ENCODE measurements around the gene CHPF.
A peak's percentile ranks its signal among the peaks of the same experiment; 100 is the strongest.

The CHPF gene

GRCh38 chr2:219543596-219544358, at the start of gene CHPF, which contains the start of gene TMEM198:
Gene CHPF (minus strand): TSS chr2:219543809. CDS start chr2:219543538, 271 bp downstream.
Gene TMEM198 (plus strand): TSS chr2:219544028. CDS start chr2:219544728, 700 bp downstream.
- DNase-seq (ENCODE audit: low spot score) = peak; percentile 97

GRCh38 chr2:219593154-219593553, 49.5 kb upstream of the CHPF start:
- no peak for DNase-seq (ENCODE audit: low spot score)

DNA sequence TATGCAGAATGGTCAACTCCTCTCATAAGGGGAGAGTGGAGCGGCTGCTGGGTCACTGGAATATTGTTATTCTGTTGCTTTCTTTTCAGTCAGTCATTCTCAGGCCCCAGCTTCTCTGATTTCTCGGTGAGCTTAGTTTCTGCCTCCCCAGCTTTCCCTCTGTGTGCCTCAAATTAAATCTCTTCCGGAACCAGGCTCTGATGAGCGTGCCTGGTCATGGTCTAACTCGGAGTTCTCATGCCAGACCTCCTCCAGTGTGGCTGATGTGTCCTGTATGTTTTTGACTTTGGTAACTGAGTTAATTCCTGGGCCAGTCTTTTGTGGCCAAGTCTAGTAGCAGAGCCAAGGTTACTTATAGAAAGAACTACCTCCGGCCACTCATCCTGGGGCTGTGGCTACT, 49.1 kb upstream of the CHPF start:
- DNase-seq (ENCODE audit: low spot score) = no peak

DNA sequence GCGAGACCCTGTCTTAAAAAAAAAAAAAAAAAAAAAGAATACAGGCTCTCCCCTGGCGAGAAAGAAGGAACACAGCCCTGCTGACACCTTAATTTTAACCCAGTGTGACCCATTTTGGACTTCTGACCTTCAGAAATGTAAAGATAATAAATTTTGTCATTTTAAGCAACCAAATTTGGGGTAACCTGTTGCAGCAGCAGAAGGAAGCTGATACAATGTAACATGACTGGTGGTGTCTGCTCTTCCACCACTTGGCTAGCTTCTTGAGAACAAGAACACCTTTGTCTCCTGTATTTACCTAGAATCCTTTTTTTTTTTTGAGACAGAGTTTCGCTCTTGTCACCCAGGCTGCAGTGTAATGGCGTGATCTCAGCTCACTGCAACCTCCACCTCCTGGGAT, 47.5 kb upstream of the CHPF start:
- DNase-seq (ENCODE audit: low spot score) = no peak

- DNase-seq (ENCODE audit: low spot score) = no peak
Observed at GRCh38 chr2:219581346-219581745, 37.7 kb upstream of the CHPF start.

GRCh38 chr2:219578811-219579613, 35.4 kb upstream of the CHPF start:
- DNase-seq (ENCODE audit: low spot score) = no peak

DNA sequence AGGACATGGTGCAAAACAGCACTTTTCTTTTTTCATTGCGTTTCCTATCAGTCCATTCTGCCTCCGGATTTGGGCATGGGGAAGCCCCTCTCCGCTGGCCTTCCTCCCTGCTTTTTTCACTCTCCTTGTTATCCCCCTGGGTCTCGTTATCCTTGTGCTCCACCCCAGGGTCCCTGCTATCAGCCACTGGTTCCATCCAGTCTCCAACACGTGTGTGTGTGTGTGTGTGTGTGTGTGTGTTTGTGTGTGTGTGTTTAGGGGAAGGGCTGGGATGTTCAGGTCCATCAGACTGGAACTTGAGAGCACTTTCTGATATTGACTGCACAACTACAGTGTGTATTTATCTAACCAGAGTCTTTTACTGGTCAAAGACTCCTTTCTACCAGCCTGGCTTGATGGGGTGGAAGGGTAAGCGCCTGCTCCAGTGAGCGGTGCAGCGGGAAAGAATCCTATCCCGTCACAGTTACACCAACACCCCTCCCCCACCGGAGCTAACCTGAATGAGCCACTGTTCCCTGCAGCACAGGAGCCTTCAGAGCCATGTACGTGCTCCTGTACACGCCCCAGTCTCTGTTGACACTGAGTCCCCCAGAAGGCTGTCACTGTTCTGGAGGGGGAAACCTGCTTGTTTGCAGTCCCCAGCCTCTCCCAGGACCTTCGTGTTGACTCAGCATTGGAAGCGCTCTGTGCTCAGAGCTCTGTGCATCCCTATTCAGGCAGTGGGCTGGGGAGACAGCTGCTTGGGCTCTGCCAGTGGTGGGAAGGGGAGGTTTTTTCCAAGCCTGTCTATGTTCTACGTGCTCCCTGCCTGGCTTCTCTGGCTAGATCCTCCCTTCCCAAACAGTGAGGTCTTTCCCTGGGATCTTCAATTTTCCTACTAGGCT, 33.1 kb upstream of the CHPF start:
- DNase-seq (ENCODE audit: low spot score) = peak; percentile 81

DNA sequence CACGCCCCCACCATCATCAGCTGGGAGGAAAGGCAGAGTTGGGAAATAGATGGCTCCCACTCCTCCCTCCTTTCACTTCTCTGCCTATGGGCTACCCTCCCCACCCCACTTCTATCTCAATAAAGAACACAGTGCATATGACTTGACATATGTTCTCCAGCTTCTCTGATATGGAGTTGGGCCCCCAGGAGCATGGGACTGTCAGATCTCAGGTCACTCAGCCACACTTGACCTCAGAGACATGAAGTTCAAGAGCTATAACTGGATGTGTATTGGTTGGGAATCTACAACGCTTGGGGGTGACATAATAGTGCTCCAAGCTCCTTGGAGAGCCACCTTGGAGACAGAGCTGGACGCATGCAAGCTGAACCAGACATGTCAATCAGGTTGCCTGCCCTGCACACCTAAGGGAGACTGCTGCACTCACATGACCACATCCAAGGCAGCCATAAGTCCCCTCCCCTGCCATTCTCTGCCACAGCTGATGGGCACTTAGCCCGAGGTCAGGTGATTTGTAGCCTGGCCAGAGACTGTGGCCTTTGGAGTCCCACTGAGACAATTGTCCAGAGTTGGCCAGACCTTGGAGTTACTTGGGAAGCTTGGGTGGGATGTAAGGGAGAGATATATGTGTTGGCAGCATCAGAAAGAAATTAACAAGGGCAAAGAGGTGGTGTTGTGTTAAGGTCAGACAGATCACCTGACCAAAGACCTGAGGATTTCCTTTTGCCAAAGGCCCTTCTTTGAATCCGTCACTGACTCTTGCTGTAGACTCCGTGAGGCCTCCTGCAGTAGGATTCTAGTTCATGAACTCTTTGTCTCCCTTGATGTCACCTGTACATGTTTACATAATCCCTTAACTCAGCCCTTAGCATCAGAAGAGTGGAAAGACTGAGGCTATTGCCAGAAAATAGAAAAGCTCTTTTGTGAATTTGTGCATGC, 32.2 kb upstream of the CHPF start:
- DNase-seq (ENCODE audit: low spot score) = no peak

GRCh38 chr2:219574484-219575311, 31.1 kb upstream of the CHPF start:
- DNase-seq (ENCODE audit: low spot score) = no peak

DNA sequence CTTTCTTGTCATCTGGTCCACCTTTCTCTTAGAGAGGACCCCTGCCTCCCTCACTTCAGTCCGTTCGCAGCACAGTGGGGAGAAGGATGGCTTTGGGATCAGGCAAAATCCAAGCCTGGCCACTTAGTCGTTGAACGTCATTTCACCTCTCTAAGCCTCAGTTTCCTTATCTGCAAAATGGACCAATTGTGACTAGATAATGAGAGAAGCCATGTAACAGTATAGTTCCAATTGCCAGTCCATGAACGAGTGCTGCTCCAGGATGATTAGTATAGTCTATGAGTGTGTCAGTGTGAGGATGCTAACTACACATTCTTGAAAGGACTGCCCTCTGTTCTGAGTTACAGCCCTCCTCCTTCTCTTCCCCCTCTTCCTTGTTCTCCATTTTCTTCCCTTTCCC, 29.6 kb upstream of the CHPF start:
- no peak for DNase-seq (ENCODE audit: low spot score)

- DNase-seq (ENCODE audit: low spot score) = no peak
Observed at GRCh38 chr2:219572237-219573001, 28.8 kb upstream of the CHPF start, which contains the start of gene INHA. Gene INHA (plus strand): TSS chr2:219572310. CDS start chr2:219572375, 65 bp downstream.

- DNase-seq (ENCODE audit: low spot score) = peak; percentile 75
Observed at GRCh38 chr2:219571311-219572236, 28.0 kb upstream of the CHPF start, which contains the start of gene OBSL1. Gene OBSL1 (minus strand): TSS chr2:219571539. CDS start chr2:219571232, 307 bp downstream.

DNA sequence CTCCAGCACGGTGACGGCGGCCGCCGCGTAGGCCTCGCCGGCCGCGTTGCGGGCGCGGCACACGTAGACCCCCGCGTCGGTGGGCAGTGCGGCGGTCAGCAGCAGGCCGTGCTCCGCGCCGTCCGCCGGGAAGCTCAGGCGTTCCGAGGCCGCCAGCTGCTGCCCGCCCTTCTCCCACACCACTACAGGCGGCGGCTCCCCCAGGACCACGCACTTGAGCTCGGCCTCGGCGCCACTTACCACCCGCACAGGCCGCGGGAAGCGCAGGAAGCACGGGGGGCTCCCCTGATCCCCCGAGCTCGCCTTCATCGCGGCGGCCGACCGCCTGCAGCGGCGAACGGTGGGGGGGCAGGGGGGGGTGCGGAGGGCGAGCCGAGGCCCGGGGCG, 27.3 kb upstream of the CHPF start:
- no peak for DNase-seq (ENCODE audit: low spot score)

DNA sequence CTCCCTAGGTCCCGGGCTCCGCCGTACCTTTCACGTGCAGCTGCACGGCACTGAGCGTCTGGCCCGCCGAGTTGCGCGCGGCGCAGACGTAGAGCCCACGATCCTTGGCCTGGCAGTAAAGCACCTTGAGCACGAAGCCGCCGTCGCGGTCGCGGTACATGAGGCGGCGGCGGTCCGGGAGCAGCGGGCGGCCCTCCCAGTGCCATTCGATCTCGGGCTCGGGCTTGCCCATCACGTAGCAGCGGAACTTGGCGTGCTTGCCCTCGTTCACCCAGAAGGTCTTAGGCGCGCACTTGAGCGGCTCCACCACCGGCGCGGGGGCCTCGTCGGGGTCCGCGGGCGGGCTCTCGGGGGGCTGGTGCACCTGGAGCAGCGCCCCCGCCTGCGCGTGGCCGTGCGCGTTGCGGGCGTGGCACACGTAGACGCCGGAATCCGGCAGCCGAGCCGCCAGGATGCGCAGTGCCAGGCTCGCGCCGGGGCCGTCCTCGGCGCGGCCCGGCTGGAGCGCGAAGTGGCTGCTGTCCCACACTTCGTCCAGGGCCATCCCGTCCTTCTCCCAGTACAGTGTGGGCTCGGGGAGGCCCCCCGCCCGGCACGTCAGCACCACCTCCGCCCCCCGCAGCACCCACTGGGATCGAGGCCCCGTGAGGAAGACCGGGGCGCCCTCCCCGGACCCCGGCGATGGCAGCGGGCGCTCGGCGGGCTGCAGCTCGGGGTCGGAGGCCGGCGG, 26.8 kb upstream of the CHPF start:
- DNase-seq (ENCODE audit: low spot score) = peak; percentile 24

GRCh38 chr2:219569635-219570034, 26.0 kb upstream of the CHPF start:
- no peak for DNase-seq (ENCODE audit: low spot score)

GRCh38 chr2:219569041-219569440, 25.4 kb upstream of the CHPF start:
- no peak for DNase-seq (ENCODE audit: low spot score)

DNA sequence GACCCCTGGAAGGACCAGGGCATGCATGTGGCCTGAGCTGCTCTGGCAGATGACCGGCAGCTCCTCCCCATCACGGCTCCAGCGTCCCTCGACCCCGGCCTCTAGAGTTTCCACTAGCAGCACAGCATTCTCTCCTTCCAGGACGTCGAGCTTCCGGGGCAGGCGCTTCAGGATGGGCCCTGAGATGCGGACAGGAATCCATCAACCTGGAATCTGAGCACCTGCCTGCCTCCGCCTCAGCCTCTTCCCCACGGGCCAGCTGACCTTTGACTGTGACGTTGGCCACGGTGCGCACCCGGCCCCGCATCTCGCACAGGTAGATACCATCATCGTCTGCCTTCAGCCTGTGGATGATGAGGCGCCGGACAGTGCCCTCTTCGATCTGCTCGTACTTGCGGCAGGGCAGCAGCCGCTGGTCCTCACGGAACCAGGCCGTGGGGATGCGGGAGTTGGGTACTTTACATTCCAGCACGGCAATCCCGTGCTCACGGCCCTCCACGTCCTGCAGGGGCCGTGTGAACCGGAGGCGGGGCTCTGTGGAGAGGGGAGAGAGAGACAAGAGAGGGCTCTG, 24.3 kb upstream of the CHPF start:
- DNase-seq (ENCODE audit: low spot score) = no peak

Measured in SW480 (cell line).